ENCODE measurements around the gene TRIP10. TPM values are rescaled to one million over a fixed set of nuclear protein-coding genes. Genes with fewer than 3 reads are reported as not detected.
A peak's percentile ranks its signal among the peaks of the same experiment; 100 is the strongest.

The TRIP10 gene
- total and polyA plus RNA-seq, 2 of the 13 experiments (the other 11 are each of a cell fraction or from before 2014, with no cell fraction given), result 32.5 to 33.2 TPM

- TF ChIP-seq, protein P1, sequence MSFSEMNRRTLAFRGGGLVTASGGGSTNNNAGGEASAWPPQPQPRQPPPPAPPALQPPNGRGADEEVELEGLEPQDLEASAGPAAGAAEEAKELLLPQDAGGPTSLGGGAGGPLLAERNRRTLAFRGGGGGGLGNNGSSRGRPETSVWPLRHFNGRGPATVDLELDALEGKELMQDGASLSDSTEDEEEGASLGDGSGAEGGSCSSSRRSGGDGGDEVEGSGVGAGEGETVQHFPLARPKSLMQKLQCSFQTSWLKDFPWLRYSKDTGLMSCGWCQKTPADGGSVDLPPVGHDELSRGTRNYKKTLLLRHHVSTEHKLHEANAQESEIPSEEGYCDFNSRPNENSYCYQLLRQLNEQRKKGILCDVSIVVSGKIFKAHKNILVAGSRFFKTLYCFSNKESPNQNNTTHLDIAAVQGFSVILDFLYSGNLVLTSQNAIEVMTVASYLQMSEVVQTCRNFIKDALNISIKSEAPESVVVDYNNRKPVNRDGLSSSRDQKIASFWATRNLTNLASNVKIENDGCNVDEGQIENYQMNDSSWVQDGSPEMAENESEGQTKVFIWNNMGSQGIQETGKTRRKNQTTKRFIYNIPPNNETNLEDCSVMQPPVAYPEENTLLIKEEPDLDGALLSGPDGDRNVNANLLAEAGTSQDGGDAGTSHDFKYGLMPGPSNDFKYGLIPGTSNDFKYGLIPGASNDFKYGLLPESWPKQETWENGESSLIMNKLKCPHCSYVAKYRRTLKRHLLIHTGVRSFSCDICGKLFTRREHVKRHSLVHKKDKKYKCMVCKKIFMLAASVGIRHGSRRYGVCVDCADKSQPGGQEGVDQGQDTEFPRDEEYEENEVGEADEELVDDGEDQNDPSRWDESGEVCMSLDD (CRISPR knock-in tag; IDR thresholded peaks at IDR 0.05; ENCODE audit: borderline replicate concordance), result no peak
- TF ChIP-seq MTA3 (CRISPR knock-in tag; IDR thresholded peaks at IDR 0.05) (no peak), HNRNPLL (IDR thresholded peaks at IDR 0.05; ENCODE audit: low read depth, low read length, poor library complexity, severe bottlenecking) (peak; percentile 19), SAFB2 (CRISPR knock-in tag; IDR thresholded peaks at IDR 0.05; ENCODE audit: borderline replicate concordance, low read depth) (peak; percentile 74; the same call in 1 of the 2 replicates), SSRP1 (CRISPR knock-in tag; IDR thresholded peaks at IDR 0.05) (peak; percentile 91; the same call in 1 of the 2 replicates), HOXA3 (CRISPR knock-in tag; IDR thresholded peaks at IDR 0.05) (peak; percentile 54), ELK4 (CRISPR knock-in tag; IDR thresholded peaks at IDR 0.05; ENCODE audit: borderline replicate concordance) (no peak), MAX (IDR thresholded peaks at IDR 0.05) (peak; percentile 74), KLF15 (CRISPR knock-in tag; IDR thresholded peaks at IDR 0.05; ENCODE audit: borderline replicate concordance) (peak; percentile 46; the same call in 1 of the 2 replicates), GFI1 (CRISPR knock-in tag; IDR thresholded peaks at IDR 0.05; ENCODE audit: borderline replicate concordance) (no peak), ZNF841 (CRISPR knock-in tag; IDR thresholded peaks at IDR 0.05; ENCODE audit: borderline replicate concordance) (no peak), THRA (CRISPR knock-in tag; IDR thresholded peaks at IDR 0.05; ENCODE audit: borderline replicate concordance) (peak; percentile 11; the same call in 1 of the 2 replicates)
- TF ChIP-seq, protein P2, sequence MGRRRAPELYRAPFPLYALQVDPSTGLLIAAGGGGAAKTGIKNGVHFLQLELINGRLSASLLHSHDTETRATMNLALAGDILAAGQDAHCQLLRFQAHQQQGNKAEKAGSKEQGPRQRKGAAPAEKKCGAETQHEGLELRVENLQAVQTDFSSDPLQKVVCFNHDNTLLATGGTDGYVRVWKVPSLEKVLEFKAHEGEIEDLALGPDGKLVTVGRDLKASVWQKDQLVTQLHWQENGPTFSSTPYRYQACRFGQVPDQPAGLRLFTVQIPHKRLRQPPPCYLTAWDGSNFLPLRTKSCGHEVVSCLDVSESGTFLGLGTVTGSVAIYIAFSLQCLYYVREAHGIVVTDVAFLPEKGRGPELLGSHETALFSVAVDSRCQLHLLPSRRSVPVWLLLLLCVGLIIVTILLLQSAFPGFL (CRISPR knock-in tag; IDR thresholded peaks at IDR 0.05), result no peak
- TF ChIP-seq, protein P3, sequence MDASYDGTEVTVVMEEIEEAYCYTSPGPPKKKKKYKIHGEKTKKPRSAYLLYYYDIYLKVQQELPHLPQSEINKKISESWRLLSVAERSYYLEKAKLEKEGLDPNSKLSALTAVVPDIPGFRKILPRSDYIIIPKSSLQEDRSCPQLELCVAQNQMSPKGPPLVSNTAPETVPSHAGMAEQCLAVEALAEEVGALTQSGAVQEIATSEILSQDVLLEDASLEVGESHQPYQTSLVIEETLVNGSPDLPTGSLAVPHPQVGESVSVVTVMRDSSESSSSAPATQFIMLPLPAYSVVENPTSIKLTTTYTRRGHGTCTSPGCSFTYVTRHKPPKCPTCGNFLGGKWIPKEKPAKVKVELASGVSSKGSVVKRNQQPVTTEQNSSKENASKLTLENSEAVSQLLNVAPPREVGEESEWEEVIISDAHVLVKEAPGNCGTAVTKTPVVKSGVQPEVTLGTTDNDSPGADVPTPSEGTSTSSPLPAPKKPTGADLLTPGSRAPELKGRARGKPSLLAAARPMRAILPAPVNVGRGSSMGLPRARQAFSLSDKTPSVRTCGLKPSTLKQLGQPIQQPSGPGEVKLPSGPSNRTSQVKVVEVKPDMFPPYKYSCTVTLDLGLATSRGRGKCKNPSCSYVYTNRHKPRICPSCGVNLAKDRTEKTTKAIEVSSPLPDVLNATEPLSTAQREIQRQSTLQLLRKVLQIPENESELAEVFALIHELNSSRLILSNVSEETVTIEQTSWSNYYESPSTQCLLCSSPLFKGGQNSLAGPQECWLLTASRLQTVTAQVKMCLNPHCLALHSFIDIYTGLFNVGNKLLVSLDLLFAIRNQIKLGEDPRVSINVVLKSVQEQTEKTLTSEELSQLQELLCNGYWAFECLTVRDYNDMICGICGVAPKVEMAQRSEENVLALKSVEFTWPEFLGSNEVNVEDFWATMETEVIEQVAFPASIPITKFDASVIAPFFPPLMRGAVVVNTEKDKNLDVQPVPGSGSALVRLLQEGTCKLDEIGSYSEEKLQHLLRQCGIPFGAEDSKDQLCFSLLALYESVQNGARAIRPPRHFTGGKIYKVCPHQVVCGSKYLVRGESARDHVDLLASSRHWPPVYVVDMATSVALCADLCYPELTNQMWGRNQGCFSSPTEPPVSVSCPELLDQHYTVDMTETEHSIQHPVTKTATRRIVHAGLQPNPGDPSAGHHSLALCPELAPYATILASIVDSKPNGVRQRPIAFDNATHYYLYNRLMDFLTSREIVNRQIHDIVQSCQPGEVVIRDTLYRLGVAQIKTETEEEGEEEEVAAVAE (CRISPR knock-in tag; IDR thresholded peaks at IDR 0.05; ENCODE audit: borderline replicate concordance), result peak; percentile 20; the same call in 1 of the 2 replicates
- TF ChIP-seq, protein P4, sequence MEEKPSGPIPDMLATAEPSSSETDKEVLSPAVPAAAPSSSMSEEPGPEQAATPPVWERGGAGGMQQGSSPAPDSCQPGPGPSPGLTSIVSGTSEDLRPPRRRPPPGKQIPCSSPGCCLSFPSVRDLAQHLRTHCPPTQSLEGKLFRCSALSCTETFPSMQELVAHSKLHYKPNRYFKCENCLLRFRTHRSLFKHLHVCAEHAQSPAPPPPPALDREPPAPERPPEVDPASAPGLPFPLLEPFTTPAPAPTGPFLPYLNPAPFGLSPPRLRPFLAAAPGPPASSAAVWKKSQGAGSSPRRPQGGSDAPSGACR (CRISPR knock-in tag; IDR thresholded peaks at IDR 0.05), result peak; percentile 76
Observed at GRCh38 chr19:6718741-6719539, 20.5 kb upstream of the TRIP10 start (continued).

All from HepG2 (cell line).